Memory B cell (primary cell): ENCODE measurements around the gene AP2B1.
"Not testable (repeated sequence)": the region's sequence is repeated elsewhere in the genome, so short reads cannot be mapped to it uniquely, and the experiment has no call there.

Source experiments
- ATAC-seq: fragments of 150-1000 bp; cut with Tn5 transposase; 2 replicates; pipeline ENCODE4 v1.10.0; 2021; ENCODE audit warnings: low read depth, mild to moderate bottlenecking, moderate library complexity
- DNase-seq, 2 donors: peaks; one replicate each; pipeline ENCODE4 v3.0.0; 2022; ENCODE audit warnings: low spot score in 2 of 2
- H3K27ac Mint-ChIP-seq: one replicate; pipeline ENCODE4 v1.8.0; 2022; ENCODE audit warnings: mild to moderate bottlenecking, moderate library complexity, mixed read lengths
- H3K27me3 Mint-ChIP-seq: one replicate; pipeline ENCODE4 v1.8.0; 2022; ENCODE audit warnings: mixed read lengths
- H3K36me3 Mint-ChIP-seq: one replicate; pipeline ENCODE4 v1.8.0; 2022; ENCODE audit warnings: mild to moderate bottlenecking, mixed read lengths
- H3K4me1 Mint-ChIP-seq: one replicate; pipeline ENCODE4 v1.8.0; 2022; ENCODE audit warnings: mixed read lengths
- H3K4me3 Mint-ChIP-seq: one replicate; pipeline ENCODE4 v1.8.0; 2022; ENCODE audit warnings: mild to moderate bottlenecking, moderate library complexity, mixed read lengths
- H3K9me3 Mint-ChIP-seq: one replicate; pipeline ENCODE4 v1.8.0; 2022; ENCODE audit warnings: mixed read lengths

Gene AP2B1

DNA sequence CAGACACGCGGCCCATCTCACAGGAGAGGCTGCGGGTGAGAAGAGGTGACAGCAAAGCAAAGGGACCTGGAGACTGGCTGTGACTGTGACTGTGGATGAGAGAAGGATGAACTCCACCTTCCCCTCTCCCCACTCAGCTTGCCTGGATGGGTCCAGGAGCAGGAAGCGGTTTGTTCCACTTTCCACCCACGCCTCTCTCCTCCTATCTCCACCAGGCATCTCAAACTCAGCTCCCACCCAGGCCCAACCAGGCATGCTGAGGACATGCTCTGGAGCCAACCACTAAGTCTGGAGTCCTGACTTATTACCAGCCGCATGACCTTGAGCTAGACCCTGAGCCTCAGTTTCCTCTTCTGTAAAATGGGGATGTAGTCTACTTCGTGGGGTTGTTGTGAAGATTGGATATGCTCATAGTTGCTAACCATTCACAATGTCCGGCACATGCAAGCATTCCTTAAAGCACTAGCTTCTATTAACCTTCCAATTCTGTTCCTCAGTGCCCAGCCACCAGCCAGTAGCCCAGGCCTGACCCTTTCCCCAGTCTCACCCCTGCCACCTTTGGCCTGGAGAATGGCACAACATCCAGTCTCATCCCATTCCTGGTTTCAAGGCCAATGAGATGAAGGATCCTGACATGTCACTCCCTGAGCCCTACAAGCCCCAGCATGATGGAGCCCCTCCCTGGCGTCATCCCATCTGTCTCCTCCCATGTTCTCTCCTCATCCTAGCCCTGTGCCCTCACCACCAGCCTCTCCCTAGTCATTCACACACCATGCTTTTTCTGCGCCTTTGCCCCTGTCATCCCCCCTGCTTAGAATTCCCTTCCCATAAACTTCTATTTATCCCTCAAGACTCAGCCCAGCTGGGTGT, 163.6 kb downstream of the AP2B1 start:
- no peaks in the 10 kb centered on the region for H3K9me3 Mint-ChIP-seq
- peaks cover 2% of the 10 kb centered on the region for H3K36me3 Mint-ChIP-seq
- peaks cover 24% of the 10 kb centered on the region for H3K27me3 Mint-ChIP-seq
- no peak overlapping the region for H3K4me3 Mint-ChIP-seq
- no peak for ATAC-seq
- no peak overlapping the region for H3K27ac Mint-ChIP-seq
- no peak for DNase-seq
- peaks cover 3% of the 10 kb centered on the region for H3K4me1 Mint-ChIP-seq

GRCh38 chr17:35751541-35751940, 164.4 kb downstream of the AP2B1 start:
- not testable (repeated sequence) for H3K36me3 Mint-ChIP-seq, H3K9me3 Mint-ChIP-seq, DNase-seq, H3K4me3 Mint-ChIP-seq, ATAC-seq, H3K4me1 Mint-ChIP-seq, H3K27ac Mint-ChIP-seq
- H3K27me3 Mint-ChIP-seq: peaks cover 24% of the 10 kb centered on the region

DNA sequence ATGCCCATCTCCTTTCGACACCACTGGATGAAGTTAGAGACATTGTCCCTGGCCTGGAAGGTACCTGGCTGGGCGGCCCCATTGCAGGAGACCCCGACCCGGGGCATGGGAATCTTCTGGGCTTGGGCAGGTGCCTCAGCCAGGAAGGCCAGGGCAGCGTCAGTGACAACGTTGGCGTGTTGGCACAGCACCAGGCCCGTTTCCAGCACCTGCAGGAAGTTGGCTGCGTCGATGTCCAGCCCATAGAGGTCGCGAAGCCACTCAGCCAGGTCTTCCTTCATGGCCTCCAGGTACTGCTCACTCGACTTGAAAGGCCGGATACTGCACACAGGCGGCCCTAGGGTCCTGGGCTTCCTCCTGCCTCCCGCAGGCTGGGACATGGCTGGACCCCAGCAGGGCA, 165.3 kb downstream of the AP2B1 start:
- Mint-ChIP-seq H3K9me3 (no peaks in the 10 kb centered on the region), H3K36me3 (peaks cover 2% of the 10 kb centered on the region), H3K4me1 (peaks cover 6% of the 10 kb centered on the region), H3K4me3 (no peak overlapping the region), H3K27ac (no peak overlapping the region), H3K27me3 (peaks cover 23% of the 10 kb centered on the region)
- ATAC-seq (no peak), DNase-seq (no peak)

DNA sequence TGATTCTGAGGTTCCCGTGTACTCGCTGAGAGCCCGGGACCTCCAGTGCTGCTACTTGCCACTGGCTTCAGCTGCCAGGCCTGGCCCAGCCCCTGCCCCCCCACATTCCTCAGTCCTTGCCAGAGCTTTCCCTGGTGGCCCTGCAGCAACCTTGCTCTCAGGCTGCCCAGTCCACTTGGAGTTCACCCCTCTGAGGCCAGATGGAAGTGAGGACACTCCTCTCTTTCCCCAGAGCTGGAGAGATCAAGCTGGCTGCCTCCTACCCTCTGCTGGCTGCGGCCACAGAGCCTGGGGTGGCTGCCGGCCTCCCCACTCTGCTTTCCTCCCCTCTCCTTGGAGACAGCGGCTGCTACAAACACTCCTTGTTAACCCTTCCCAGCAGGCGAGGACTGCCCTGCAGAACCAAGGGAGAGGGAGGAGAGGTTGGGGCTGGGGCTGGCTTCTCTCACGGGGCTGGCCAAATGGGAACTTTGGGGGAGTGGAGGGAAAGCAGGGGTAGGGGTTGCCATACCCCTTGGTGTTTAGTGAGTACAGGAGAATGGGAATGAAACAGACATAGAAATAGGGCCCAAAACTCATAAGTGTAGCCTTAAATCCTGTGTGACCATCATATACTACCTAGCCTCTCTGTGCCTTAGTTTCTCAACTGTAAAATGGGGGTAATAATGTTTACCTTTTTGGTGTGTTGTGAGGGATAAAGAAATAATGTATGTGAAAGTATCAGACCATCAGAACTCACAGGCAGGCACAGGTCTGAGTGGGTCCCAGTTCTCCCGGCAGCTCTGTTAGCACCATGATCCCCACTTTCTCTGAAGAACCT, 166.0 kb downstream of the AP2B1 start, which contains the start of gene GAS2L2:
Gene GAS2L2 (minus strand): TSS at position 295 of the 820 bp plus-strand sequence. CDS start 389 bp downstream, outside the sequence.
- ATAC-seq: no peak
- H3K36me3 Mint-ChIP-seq: peaks cover 2% of the 10 kb centered on the region
- H3K27ac Mint-ChIP-seq: no peak within 1 kb of the TSS
- no peak for DNase-seq
- H3K27me3 Mint-ChIP-seq: peaks cover 22% of the 10 kb centered on the region
- no peaks in the 10 kb centered on the region for H3K9me3 Mint-ChIP-seq
- peaks cover 6% of the 10 kb centered on the region for H3K4me1 Mint-ChIP-seq
- no peak within 1 kb of the TSS for H3K4me3 Mint-ChIP-seq

GRCh38 chr17:35757243-35757642, 170.1 kb downstream of the AP2B1 start:
- no peaks in the 10 kb centered on the region for H3K9me3 Mint-ChIP-seq
- peaks cover 2% of the 10 kb centered on the region for H3K4me1 Mint-ChIP-seq
- ATAC-seq: no peak
- DNase-seq: no peak
- peaks cover 1% of the 10 kb centered on the region for H3K36me3 Mint-ChIP-seq
- H3K27me3 Mint-ChIP-seq: no peaks in the 10 kb centered on the region
- no peak overlapping the region for H3K4me3 Mint-ChIP-seq
- H3K27ac Mint-ChIP-seq: no peak overlapping the region

GRCh38 chr17:35760587-35760986, 173.5 kb downstream of the AP2B1 start, which contains the start of gene C17orf50:
Gene C17orf50, plus strand, starts transcription at chr17:35760887. Its CDS starts 55 bp downstream, at chr17:35760942.
- DNase-seq: no peak
- no peak for ATAC-seq
- Mint-ChIP-seq H3K4me1 (peaks cover 9% of the 10 kb centered on the region), H3K36me3 (peaks cover 1% of the 10 kb centered on the region), H3K4me3 (no peak within 1 kb of the TSS), H3K27me3 (no peaks in the 10 kb centered on the region), H3K9me3 (no peaks in the 10 kb centered on the region), H3K27ac (no peak within 1 kb of the TSS)

DNA sequence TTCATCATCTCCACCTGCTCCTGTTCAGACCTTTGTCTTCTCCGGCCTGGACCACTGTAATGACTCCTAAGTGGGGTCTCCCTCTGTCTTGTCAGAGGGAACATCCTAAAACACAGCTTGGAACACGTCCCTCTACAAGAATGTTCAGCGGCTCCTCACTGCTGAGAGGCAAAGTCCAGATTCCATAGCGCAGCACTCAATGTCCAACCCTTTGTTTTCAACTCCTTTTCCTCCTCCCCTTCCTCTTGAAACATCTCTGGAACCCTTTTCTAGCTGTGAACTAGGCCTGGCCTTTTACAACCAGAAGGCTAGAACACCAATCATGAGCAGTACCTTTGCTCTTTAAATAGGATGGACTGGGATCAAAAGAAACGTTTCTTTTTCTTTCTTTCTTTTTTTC, 174.5 kb downstream of the AP2B1 start:
- H3K27ac Mint-ChIP-seq: no peak overlapping the region
- H3K27me3 Mint-ChIP-seq: no peaks in the 10 kb centered on the region
- H3K4me3 Mint-ChIP-seq: no peak overlapping the region
- H3K9me3 Mint-ChIP-seq: no peaks in the 10 kb centered on the region
- DNase-seq (no peak), ATAC-seq (no peak)
- peaks cover 1% of the 10 kb centered on the region for H3K36me3 Mint-ChIP-seq
- peaks cover 7% of the 10 kb centered on the region for H3K4me1 Mint-ChIP-seq

- DNase-seq (no peak), ATAC-seq (no peak)
- peaks cover 7% of the 10 kb centered on the region for H3K4me1 Mint-ChIP-seq
- peak overlapping the region; percentile 94 for H3K4me3 Mint-ChIP-seq
- H3K27ac Mint-ChIP-seq: no peak overlapping the region
- H3K9me3 Mint-ChIP-seq: no peaks in the 10 kb centered on the region
- H3K27me3 Mint-ChIP-seq: peaks cover 3% of the 10 kb centered on the region
- H3K36me3 Mint-ChIP-seq: peaks cover 1% of the 10 kb centered on the region
Measured at GRCh38 chr17:35763767-35764122, 176.6 kb downstream of the AP2B1 start.

GRCh38 chr17:35764123-35764991, 177.2 kb downstream of the AP2B1 start:
- peak; percentile 83 for ATAC-seq
- peaks cover 3% of the 10 kb centered on the region for H3K36me3 Mint-ChIP-seq
- H3K27ac Mint-ChIP-seq: peak overlapping the region; percentile 6
- peaks cover 4% of the 10 kb centered on the region for H3K27me3 Mint-ChIP-seq
- H3K4me1 Mint-ChIP-seq: peaks cover 7% of the 10 kb centered on the region
- peak; percentile 83 to 86 for DNase-seq
- peak overlapping the region; percentile 94 for H3K4me3 Mint-ChIP-seq
- no peaks in the 10 kb centered on the region for H3K9me3 Mint-ChIP-seq

GRCh38 chr17:35765086-35765710, 178.1 kb downstream of the AP2B1 start:
- peaks cover 7% of the 10 kb centered on the region for H3K4me1 Mint-ChIP-seq

GRCh38 chr17:35765756-35766488, 178.8 kb downstream of the AP2B1 start:
- DNase-seq (no peak), ATAC-seq (no peak)
- Mint-ChIP-seq H3K4me1 (peaks cover 7% of the 10 kb centered on the region), H3K36me3 (peaks cover 4% of the 10 kb centered on the region), H3K27me3 (peaks cover 8% of the 10 kb centered on the region), H3K27ac (no peak overlapping the region), H3K4me3 (no peak overlapping the region), H3K9me3 (no peaks in the 10 kb centered on the region)

More at GRCh38 chr17:35765086-35765710, 178.1 kb downstream of the AP2B1 start:
- no peaks in the 10 kb centered on the region for H3K9me3 Mint-ChIP-seq
- peaks cover 6% of the 10 kb centered on the region for H3K27me3 Mint-ChIP-seq
- peaks cover 4% of the 10 kb centered on the region for H3K36me3 Mint-ChIP-seq
- H3K27ac Mint-ChIP-seq: no peak overlapping the region
- DNase-seq (no peak), ATAC-seq (no peak)
- peak overlapping the region; percentile 94 for H3K4me3 Mint-ChIP-seq

- H3K27ac Mint-ChIP-seq: no peak overlapping the region
- H3K4me3 Mint-ChIP-seq: no peak overlapping the region
- DNase-seq (no peak), ATAC-seq (no peak)
- H3K36me3 Mint-ChIP-seq: peaks cover 4% of the 10 kb centered on the region
- peaks cover 8% of the 10 kb centered on the region for H3K27me3 Mint-ChIP-seq
- no peaks in the 10 kb centered on the region for H3K9me3 Mint-ChIP-seq
- H3K4me1 Mint-ChIP-seq: peaks cover 7% of the 10 kb centered on the region
Measured at GRCh38 chr17:35766489-35766877, 179.4 kb downstream of the AP2B1 start.
